Activated CD8-positive, alpha-beta memory T cell treated with anti-CD3 and anti-CD28 coated beads, Interleukin-2, amount 50 U/mL, for 1 hour (primary cell): ENCODE data around the gene DNM3.

Experiments used
- DNase-seq: peaks from one replicate; pipeline ENCODE4 v3.0.0-alpha.2; 2020; ENCODE audit errors: extremely low read depth

DNM3 gene

GRCh38 chr1:172236958-172237357, 395.7 kb downstream of the DNM3 start:
- DNase-seq: no peak

- no peak for DNase-seq
Measured at GRCh38 chr1:172238158-172238557, 396.9 kb downstream of the DNM3 start.

- no peak for DNase-seq
Measured at GRCh38 chr1:172238965-172239364, 397.7 kb downstream of the DNM3 start.

- DNase-seq: no peak
Measured at GRCh38 chr1:172239901-172240300, 398.6 kb downstream of the DNM3 start.

DNA sequence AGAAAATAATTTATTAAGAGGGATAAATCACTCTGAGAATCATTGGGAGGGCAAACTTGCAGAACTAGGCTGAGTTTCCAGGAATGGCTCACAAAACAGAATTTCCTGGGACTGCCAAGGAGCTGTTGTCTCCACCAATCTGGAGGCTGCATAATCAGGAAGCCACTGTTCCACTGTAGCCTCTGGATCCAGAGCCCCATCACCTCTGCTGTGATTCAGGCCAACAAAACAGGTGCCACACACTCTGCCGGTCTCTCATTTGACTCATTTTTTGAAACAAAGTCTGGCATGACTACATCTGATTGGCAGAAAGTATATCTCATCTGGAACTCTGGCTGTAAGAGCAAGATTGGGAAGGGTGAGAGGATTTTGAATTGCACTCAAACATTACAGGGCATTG, 400.2 kb downstream of the DNM3 start:
- no peak for DNase-seq

GRCh38 chr1:172244865-172245264, 403.6 kb downstream of the DNM3 start:
- DNase-seq: no peak

DNA sequence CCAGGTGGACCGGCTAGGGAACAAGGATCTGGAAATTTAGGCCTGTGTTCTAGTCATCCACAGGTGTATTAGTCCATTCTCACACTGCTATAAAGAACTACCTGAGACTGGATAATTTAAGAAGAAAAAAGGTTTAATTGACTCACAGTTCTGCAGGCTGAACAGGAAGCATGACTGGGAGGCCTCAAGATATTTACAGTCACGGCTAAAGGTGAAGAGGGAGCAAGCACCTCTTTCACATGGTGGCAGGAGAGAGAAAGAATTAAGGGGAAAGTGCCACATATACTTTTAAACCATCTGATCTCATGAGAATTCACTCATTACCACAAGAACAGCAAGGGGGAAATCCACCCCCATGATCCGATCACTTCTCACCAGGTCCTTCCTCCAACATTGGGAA, 404.5 kb downstream of the DNM3 start:
- no peak for DNase-seq

DNA sequence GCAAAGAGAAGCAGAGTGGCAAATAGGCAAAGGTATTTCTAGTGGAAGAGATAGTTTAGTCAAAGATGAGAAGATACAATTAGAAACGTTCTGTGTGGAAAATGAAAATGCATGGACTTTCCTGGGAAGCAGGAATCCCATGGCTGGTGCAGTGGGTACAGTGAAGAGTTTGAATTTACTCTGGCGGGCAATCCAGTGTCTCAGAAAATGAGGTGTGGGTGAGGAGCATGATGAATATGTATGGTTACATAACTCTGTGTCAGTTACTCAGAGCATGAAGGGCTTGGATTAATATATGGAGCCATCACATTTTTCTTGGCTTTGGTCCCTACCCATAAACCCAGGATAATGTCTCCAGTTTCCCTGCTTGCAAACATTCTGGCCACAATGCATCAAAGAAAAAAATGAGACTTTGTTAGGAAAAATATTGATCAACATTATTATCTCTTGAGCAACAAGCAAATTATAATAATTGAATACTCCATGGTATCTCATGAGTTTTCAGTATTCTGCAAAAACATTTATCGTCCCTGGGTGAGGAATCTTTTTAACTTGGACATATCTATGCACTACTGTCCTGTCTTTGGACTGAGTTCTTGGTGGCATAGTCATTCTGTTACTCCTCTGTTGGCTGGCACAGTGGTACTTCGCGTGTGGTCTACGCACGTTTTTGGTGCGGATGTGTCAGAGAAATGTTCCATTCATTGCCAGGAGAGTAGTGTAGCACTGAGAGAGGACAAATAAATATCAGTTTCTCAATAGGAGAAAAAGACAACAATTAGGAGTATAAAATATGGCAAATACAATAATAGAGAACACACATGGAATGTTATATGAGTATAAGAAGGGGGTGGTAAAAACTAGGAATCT, 405.5 kb downstream of the DNM3 start:
- no peak for DNase-seq

DNA sequence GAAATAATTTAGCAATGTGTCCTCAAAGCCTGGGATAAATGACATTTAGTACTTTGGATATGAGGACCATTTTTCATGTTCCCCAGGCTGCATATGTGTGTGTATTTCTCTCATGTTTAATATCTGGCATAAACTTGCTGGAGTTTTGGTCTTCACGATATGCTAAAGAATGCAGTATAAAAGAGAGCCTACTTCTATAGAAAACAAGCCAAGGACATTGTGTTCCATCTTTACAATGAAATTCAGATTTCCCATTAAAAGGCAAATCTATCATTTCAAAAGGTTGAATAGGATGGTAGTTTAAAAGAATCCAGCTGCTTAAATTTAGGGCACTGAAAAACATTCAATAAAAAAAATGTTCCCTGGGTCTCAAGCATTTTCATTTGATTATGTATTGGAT, 410.2 kb downstream of the DNM3 start:
- DNase-seq: no peak

GRCh38 chr1:172252321-172252720, 411.0 kb downstream of the DNM3 start:
- no peak for DNase-seq

- no peak for DNase-seq
Measured at GRCh38 chr1:172252958-172253357, 411.7 kb downstream of the DNM3 start.

- DNase-seq: no peak
Measured at GRCh38 chr1:172254521-172255222, 413.4 kb downstream of the DNM3 start.

DNA sequence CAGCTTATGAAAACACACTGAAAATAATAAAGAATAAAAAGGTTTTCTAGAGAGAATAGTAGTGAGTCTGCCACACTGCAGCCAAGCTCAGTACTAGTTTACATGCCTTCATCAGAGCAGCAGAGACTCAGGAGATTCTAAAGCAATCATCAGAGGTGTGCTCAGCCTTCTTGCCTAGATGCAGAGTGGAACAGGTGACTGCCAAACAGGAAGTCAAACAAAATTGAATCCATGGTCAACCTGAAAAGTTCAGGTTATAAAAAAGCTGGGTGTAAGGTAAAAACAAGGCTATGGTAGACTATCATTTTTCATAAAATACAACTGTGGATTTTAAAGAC, 413.9 kb downstream of the DNM3 start:
- no peak for DNase-seq

- DNase-seq: no peak
Measured at GRCh38 chr1:172265905-172266304, 424.6 kb downstream of the DNM3 start.

DNA sequence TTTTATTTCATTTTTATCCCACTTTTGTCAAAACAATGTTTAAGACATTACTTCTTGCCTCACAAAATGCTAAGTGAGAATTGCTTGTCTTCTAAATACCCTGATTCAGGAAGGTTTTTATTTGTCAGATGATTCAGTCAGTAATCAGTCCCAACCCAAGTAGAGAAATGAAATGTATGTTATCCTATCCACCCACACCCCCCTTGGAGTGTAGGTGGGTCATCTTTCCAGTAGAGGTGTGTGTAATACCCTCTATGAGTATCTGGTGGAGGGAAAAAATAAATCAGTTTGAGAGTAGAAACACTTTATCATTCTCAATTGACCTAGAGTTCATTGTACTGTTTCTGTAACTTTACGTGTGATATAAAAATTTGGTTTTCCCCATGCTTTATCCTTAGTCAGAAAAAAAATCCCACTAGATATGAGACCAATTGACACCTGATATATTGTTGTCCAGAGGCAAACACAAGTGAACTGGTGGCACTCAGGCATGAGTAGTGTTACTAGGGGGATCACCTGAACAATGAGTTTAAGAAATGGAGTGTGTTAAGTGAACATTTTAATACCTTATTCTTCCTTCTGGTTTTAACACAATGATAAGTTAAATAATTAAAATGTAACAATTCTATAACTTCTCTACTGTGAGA, 425.4 kb downstream of the DNM3 start:
- DNase-seq: no peak

- DNase-seq: no peak
Measured at GRCh38 chr1:172268237-172268636, 426.9 kb downstream of the DNM3 start.

DNA sequence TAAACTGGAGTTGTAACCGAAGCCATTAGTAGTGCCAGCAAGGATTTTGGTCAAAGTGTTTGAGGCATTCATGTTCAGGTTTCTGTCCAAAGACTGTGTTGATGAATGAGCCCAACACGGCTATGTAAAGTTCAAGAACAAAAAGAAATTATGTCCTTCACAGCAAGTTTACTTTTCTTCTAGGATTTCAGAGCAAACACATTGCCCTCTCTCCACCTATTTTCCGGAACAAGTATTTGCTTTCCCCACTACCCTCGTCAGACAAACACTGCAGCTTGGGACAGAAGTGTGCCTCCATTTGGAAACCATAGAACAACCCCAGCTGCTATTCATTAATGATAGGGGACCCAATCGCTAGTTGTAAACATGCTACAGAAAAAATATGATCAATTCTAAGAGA, 427.8 kb downstream of the DNM3 start:
- no peak for DNase-seq

- DNase-seq: no peak
Measured at GRCh38 chr1:172269644-172270043, 428.3 kb downstream of the DNM3 start.

DNA sequence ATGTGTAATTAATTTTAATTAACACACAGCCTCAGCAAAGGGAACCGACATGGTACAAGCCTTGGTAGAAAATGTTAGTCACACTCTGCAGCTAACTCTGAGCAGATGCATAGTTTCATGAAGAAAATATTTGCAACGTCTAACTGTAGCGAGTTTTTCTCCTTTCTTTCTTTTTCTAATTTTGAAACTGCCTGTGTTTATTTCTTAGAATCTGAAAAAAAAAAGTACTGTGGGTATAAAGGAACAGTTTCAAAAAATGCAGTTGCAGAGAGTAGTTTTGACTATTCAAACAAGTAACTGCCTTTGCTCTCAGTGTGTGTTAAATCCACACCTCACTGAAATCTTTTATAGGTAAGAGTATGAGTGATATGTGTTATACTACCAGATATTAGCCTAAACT, 429.3 kb downstream of the DNM3 start:
- DNase-seq: no peak

DNA sequence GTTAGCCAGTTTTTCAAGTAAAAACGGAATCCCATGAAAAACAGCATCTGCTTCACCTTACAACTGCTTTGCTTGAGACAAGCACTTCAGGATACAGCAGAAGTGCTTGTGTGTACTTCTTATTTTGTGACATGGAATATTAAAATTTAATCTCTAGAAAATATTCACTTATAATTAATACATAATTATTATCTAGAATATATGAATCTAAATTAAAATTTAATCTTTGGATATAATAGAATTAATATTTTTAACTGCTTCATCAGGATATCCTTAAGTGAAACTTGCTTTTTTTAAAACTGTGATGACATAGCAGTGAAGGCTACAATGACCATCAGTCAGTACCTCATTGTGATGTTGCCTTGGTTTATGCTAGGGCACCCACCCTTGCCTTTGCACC, 430.8 kb downstream of the DNM3 start:
- no peak for DNase-seq

DNA sequence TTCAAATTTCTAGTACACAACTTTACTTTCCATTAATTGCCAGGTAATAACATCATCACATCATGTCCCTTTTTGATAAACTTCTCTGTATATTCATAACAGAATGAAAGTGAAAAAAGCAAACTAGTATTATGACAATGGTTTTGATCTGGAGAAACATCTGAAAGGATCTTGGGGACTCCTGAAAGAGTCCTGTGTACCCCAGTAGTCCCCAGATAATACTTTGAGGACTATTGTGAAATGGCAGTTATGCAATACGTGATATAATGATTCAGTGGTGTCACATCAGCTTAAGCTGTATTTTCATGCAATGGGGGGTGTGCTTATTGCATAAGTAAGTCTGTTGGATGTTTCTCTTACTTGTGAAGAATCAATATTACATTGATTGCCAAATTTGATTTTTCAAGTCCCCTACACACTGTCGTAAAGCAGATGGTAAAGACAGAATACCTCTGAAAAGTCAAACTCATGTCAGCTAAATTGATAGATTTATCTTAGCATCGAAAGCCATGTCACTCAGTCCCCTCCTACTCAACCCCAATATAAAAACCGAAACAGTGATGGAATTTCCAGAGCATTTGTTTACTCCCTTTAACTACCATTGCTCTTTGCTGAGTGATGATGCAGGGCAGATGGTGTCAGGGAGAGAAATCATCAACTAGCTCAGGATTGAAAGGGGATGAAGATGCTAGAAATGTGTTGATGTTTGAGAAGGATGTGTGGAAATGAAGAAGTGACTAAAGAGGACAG, 432.5 kb downstream of the DNM3 start:
- no peak for DNase-seq

- DNase-seq: no peak
Measured at GRCh38 chr1:172275478-172275877, 434.2 kb downstream of the DNM3 start.
